ENCODE results near the gene IL3.

DNA sequence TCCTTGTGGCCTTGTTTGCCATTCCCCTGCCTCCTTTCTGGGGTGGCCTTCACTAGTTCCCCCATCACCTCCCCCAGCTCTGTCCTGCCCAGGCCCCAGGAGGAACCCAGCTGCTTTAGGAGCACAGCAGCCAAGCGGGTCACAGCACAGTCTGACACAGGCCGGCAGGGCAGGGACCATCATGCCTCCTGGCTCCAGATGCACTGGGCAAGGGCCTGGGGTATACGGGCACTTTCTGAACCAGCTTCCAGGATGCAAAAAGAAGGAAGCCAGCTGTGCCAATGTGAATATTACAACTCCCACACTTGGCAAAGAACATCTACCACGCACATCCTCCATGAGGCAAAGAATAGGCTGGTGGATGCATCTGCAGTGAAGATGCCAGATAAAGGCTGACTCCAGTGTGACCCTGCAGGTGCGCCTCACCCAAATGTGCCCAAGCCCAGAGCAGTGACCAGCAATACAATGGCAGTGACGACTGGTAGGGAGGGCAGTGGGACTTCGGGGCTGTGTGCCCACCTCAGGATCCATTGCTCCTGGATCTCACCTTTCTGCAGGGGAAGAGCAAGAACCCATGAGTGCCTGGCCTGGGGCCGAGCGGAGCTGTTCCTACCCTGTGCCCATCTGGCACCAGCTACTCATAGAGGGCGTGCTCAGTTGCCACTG lies 6.3 kb upstream of the IL3 start:
- TF ChIP-seq, protein P1, sequence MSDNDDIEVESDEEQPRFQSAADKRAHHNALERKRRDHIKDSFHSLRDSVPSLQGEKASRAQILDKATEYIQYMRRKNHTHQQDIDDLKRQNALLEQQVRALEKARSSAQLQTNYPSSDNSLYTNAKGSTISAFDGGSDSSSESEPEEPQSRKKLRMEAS (IDR thresholded peaks at IDR 0.05) = no peak
- TF ChIP-seq TAF1 (IDR thresholded peaks at IDR 0.05; ENCODE audit: low read depth) = no peak
- no peak for TF ChIP-seq TCF12 (IDR thresholded peaks at IDR 0.05; ENCODE audit: low read depth)
- no peak for TF ChIP-seq RAD21 (IDR thresholded peaks at IDR 0.05; ENCODE audit: low read depth)

Measured in Ishikawa (cell line).